Epidermal melanocyte (primary cell): ENCODE results near the gene MAPK10.
"Not testable (repeated sequence)": the region's sequence is repeated elsewhere in the genome, so short reads cannot be mapped to it uniquely, and the experiment has no call there.

Experiments
- DNase-seq: peaks from one replicate; pipeline ENCODE4 v3.0.0; 2011; ENCODE audit warnings: low spot score; ENCODE audit not compliant: insufficient read length

MAPK10 gene

DNA sequence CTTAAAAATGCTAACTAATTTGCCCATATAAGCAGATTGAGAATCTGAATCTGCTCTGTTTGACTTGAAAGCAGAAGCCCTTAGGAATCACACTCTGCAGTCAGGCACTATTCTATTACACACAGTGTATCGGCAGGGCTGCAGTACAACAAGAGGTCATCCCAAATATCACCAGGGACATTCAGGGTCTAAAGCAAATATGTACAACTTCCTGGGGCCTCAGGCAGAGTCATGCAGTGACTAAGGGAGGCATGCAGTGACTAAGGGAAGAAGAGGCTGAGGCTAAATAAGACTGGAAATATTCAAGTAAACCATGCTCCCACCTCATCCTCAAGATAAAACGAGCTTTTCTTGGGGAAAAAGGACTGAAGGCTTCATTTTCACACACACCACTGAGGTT is 20.9 kb downstream of the MAPK10 start:
- DNase-seq, result no peak

DNA sequence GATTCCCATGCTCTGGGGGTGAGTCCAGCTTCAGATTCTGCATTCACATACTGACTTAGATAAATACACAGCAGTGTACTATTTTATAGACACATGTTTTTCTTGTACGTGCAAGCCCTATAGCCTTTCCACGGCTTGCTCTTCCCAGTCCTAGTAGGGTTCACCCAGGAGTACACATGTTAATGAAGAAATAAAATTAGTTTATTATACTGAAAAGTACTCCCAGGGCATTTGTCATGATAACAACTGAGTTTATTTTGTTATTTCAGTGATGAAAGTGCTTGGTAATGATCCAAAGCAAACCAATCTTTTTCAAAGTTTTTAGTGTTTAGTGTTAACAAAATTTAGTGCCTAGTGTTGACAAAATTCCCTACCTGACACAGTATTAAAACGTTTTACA is 21.3 kb downstream of the MAPK10 start:
- no peak for DNase-seq

DNA sequence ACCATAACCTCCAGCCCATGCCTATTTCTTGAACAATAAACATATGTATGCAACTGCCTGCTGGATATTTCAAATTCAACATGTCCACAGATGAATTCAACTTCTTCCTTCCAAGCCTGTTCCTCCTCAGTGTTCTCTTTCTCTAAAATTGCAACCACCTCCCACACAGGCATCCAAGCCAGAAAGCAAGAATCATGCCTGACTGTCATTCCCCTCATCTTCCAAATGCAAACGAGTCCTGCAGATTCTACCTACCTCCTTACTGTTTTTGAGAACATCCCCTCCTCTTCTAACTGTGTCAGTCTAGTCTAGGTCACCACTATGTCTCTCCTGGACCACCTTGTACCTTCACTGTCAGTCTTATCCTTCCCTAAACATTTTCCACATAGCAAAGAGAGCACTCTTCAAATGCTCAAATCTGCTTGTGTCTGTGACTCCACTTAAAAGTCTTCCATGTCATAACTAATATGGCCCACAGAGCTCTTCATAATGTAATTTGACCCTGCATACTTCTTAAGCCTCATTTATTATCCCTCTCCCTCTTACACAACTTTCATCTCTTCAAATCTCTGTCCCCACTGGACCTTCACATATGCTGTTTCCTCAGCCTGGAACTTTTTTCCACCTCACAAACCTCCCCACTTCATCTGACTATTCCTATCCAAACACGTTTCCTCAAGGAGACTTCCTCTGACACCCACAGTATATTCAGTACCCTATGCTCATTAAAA is 25.7 kb downstream of the MAPK10 start:
- no peak for DNase-seq

DNA sequence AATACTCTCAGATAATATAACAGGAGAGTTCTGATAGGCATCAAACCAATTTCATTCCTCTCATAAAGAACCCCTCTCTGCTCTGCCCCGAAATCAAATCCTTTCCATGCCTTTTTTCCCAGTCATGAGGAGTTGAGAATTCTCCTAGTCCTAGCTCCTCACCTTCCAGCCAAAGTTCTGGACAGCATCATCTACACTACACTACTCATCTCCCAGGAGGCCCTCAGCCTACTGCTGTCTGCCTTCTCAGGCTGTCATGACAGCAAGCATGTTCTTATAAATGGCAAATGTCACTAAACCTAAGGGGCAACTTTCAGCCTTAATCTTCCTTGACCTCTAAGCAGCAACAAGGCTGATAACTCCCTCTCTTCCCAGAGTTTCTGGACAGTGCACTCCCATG is 26.6 kb downstream of the MAPK10 start:
- DNase-seq, result no peak

DNA sequence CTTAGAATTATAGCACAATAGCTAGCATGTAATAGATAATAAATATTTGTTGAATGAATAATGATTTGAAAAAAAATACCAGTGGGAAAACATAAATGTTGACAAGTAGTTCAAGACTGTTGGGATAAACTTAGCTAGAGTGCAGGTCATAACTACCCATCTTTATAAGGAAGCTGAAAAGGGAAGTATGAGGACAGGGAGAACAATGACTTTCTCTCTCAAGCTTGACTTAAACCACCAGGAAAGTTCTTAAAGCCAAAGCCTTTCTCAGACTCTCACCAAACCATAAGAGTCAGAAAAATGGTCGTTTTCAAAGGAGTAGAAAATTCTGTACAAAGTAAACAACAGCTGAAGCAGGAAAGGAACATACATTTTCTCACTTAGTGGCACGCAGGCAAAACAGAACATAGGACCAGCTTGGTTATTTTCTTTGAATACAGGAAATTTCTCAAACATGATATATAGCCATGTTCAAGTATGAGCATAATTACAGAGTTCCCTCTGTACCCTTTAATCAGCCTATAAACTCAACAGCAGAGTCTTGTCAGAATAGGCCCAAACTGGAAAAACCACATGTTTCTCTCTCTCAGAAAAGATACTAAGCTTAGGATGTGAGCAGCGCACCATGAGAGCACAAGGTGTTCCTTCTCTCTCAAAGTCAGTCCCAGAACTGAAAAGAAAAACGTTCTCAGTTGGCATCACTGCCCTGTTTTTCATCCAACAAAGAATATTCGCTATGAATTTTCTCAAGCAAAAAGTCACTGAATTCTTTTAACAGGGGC is 28.7 kb downstream of the MAPK10 start:
- DNase-seq, result no peak

DNA sequence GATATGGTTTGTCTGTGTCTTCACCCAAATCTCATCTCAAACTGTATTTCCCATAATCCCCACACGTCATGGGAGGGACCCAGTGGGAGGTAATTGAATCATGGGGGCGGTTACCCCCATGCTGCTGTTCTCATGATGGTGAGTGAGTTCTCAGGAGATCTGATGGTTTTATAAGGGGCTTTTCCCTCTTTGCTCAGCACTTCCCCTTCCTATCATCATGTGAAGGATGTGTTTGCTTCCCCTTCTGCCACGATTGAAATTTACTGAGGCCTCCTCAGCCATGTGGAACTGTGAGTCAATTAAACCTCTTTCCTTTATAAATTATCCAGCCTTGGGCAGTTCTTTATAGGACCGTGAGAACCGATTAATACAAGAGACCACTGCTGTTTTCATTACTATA is 29.4 kb downstream of the MAPK10 start:
- not testable (repeated sequence) for DNase-seq

DNA sequence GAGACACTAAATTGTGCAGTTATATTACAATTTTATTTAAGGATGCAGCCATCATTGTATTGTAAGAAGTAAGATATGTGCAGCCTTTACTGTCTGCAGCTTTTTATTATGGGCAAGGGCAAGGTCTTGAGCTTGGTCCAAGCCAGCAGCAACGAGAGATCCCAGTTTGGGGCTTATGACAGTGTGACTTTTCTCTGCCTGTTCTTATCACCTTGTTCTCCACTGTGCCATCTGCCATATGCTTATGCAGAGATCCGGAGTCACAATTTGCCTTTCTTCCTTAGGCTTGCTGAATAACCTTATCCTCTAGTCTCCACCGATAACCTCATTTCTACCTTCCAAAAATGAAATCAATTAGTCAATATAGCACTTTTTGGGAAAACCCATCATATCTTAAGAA is 30.4 kb downstream of the MAPK10 start:
- DNase-seq, result no peak

DNA sequence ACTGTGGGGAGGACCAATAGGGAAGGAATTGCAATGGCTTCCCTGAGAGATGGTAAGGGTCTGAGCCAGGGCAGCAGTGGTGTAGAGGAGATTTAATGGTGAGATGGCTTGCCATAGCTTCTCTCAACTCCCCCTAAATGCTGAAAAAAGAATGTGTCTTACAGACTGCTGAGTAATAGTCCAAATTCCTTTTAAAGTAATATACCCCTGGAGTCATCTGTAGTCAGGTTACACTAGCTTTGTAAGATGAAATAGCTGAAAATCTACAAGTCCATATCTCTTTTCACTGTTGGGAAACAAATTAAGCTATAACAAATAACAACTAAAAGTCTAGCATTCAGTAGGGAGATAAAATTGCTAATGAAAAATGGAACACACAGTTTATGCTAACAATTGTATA is 33.5 kb downstream of the MAPK10 start:
- no peak for DNase-seq

DNA sequence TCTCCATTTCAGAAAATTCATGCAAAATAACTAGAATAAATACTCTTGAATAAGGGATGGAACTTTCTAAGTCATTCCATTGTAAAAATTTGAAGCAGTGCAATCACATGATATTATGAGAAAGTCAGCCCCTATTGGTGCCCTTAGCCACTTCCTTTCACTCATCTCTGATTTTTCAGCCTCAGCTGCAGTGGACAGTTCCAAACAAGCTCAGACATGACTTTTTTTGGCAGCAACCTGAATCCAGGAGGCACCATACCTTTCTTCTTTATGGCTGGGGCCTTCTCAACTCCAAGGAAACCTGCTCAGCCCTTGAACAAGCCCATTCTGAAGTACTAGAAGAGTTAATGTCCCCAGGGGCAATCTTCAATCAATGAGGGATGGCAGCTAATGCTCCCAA is 40.5 kb downstream of the MAPK10 start:
- DNase-seq, result no peak

DNA sequence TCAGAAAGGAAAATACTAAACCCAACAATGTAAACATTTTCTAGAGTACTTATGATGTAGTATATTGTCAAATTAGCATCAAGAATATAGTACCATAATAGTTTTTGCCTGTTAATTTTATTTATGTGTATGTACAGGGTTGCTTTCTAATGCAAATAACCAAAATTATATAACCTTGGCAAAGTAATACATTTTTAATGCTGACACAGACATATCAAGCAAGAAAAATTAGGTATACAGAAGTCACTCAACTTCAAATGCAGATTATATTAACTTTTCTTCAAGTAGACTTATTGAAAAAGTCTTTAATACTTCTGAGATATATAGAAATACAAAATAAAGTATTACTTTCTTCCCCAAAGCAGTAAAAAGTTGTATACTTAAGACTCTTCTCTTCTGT is 44.3 kb downstream of the MAPK10 start:
- DNase-seq, result no peak

DNA sequence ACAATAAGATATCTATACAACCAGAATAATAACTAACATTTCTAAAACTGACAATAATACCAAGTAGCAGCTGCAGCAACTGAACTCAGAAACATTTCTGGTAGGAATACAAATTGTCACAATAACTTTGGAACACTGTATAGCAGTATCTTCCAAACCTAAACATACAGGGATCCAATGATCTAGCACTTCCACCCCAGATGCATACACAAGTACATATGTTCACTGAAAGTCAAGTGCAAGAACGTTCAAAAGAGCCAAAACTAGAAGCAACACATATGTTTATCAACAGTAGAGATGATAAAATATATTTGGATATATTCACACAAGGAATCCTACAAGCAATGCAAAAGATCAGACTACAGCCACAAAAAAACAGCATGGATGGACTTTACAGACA is 46.2 kb downstream of the MAPK10 start:
- no peak for DNase-seq

DNA sequence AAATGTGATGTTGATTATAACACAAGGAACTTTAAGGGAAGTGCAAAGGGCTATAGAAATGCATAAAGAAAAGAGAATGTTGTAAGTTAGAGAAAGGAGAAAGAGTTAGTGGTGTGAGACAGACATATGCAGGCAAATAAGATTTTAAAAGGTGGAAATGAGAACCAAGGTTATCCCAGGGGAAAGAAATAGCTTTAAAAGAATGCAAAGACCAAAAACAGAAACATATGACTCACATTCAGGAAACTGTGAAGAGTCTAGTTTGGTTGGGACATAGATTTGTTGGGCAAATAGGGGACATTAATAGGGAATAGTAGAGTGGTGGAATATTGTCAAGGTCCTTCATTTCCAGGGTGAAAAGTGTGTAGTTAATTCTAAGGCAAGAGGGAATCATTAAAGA is 52.4 kb downstream of the MAPK10 start:
- DNase-seq, result no peak

DNA sequence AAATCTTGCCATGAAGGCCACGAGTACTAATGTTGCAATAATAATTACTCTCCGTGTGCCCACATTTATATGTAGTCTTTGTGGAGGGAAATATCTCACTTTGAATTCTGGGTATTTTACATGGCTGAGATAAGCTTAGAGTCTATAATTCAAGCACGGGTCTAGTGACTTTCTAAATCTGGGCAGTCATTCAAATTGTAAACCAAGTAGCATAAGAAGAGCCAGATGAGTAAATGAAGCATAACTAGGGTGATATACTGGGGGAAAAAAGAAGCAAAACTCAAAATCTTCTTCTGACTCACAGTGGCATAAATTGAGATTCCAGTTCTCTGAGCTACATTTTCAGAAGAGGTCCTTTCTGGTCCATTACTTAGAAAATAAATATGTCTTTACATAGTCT is 53.0 kb downstream of the MAPK10 start:
- no peak for DNase-seq

DNA sequence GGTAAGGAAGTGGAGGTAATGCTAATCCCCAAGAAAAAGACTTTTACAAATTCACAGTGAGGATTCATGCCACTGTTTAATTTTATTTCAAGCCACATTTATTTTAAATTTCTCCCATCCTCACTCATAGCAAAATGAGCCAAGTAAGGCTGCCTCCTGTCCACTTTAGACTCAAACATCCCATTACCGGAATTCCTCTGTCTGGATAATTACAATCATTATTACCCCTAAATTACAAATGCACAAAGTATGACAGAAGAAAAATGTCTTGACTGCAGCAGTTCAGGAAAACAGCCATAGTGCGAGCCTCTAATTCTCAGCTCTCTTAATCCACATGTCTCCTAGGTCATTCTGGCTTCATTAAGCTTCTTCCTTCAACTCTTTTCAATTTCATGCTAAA is 57.0 kb downstream of the MAPK10 start:
- DNase-seq, result no peak

DNA sequence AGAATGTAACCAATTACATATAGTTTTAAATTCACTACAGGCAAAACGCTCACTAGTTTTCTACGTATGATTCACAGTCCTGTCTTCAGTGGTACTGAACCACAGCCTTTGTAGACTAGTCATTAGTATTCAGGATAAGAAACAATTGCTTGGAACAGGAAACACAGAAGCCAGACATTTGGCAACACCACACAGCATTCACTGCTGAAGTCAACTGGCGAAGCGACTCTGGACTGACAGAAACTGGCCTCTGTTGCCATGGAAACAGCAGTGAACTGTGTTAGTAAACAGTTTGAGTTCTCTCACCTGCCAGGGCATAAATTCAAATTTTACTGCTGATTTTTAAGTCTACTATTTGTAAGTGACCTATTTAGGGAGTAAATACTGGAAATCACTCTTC is 57.6 kb downstream of the MAPK10 start:
- no peak for DNase-seq

DNA sequence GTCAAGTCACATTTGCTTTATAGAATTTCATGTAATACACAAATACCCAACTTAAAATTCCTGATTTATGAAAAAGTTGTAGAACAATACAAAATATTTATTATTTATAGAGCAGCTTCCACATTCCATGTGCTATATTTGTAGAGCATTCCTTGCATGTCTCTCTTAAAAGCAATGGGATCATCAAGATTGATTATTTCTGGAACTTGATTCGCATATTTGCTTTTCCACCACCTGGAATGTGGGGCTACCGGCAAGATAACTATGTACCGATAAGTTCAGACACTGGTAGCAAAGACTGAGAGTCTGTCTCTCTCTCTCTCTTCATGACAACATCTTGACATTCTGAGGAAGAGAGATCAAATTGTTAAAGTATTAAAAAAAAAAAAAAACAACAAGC is 59.3 kb downstream of the MAPK10 start:
- DNase-seq, result no peak

DNA sequence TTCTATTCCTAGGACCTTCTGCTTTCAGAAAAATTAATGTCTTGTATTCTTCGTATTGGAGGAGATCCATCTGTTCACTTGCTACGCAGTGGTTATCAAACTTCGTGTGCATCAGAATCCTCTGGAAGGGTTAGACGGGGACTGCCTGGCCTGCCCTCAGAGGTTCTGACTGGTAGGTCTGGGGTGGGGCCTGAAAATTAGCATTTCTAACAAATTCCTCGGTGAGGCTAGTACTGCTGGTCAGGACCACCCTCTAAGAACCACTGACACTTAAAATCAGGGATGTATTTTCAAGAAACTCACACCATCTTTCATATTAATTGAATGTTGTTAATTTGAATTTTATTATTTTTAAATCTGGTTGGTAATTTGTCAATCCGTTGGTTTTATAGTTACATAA is 63.0 kb downstream of the MAPK10 start:
- DNase-seq, result no peak

DNA sequence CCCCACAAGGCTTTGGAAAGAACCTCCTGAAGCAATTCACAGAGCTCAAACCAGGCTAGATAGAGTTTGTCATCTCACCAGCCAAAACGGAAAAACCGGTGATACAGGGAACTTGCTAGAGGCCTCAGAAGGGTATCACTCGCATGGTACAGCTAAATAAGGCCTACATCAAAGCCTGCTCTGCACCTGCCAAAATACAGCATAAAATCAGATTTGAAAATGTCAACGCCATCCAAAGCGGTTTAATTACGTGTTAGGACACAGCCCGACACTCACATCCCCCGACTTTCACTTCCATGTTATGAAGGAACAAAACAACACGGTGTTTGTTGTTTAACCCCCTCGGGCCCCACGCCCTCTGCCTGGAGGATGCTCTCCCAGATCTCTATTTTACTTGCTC is 65.0 kb downstream of the MAPK10 start:
- no peak for DNase-seq

DNA sequence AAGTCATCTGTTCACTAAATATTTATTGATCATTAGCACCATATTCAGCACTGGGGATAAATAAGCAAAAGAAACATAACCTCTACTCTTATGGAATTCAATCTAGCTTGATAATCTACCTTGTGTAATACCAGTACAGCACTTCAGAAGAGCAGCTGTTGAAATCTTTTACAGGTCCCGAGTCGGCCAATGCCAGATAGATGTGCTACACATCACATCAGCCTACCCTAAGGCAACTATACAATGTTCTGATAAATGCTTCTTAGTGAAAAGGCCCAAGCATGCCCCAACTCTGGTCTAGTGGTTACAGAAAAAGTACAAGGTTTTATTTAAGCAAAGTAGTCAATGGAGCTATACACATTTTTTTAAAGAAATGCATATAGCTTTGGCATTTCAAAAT is 68.7 kb downstream of the MAPK10 start:
- no peak for DNase-seq

DNA sequence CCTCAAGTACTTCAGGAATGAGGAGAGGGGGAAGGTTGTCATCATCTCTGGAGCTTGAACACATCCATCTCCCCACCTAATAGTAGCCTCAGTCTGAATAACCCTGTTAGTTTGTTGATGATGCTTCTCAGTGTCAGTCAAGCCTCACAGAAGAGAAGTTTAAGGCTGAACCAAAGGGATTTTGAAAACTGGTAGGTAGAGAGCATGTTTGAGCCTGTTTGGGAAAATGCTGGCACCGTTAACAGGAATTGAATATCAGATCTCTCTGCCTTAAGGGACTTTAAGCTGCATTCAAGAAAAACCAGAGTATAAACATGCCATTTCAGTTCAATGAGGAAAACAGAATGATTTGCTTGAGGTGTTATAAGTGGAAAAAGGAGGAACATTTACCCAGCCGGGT is 73.1 kb downstream of the MAPK10 start:
- DNase-seq, result no peak

DNA sequence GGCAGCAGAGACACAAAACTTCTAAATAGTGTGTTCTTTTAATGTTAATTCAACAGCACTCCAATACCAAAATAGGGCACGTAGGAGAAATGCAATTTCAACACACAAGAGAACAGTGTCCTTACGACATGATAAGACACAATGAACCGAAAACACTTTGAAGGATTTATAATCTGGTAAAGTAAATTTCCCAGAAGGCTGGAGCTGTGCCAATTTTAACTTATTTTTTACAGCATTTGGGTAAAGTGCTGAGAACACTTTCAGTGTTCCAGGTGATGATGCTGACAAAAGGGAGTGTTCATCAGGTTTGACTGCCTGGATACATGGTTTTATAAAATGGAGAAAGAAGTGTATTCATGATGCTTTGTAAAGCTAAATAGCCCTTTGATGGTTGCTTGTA is 76.5 kb downstream of the MAPK10 start:
- no peak for DNase-seq

DNA sequence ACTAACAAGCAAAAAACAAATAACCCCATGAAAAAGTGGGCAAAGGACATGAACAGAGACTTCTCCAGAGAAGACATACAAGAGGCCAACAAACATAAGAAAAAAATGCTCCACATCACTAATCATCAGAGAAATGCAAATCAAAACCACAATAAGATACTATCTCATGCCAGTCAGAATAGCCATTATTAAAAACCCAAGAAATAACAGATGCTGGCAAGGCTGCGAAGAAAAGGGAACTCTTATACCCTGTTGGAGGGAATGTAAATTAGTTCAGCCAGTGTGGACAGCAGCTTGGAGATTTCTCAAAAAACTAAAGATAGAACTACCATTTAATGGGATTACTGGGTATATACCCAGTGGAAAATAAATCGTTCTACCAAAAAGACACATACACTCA is 79.6 kb downstream of the MAPK10 start:
- DNase-seq, result no peak

DNA sequence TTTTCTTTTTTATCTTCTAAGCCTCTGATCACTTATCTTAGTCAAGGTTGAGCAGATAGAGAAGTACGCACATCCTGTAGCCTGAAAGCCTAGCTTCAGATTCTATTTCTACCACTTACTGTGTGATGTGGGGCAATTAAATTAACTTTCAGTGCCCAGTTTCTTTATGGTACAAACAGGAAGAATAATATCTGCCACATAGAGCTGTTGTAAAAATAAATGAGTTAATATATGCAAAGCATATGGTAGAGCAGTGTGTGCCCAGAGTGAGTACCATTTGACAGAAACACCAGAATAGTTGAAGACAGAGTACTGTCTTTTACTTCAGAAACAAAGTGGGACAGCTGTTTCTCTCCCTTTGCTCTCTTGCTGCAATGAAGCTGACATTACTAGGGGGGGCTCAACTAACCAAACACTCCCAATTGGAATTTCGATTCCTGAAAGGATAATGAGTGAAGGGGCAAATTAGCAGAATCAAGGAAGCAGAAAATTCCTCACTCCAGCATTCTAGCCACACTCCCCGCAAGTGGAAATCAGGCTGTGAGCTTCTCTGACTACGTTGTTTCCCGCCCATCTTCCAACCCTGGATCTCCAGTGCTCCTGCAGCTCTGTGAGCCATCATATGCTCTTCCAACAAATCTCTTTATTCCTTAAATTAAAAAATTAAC is 80.4 kb downstream of the MAPK10 start:
- no peak for DNase-seq
